Mesodermal cell (in vitro differentiated cells): Measurements from ENCODE around the gene TNFSF13.

Experiments used
- H3K27ac ChIP-seq: 2 replicates; pipeline ENCODE4 v1.7.0; 2013; ENCODE audit warnings: mild to moderate bottlenecking, low read depth, low read length, moderate library complexity; ENCODE audit not compliant: severe bottlenecking
- H3K36me3 ChIP-seq: 2 replicates; pipeline ENCODE4 v1.7.1; 2013; ENCODE audit warnings: mild to moderate bottlenecking, low read length, moderate library complexity; ENCODE audit not compliant: control insufficient read depth, insufficient read depth
- H3K4me1 ChIP-seq: one replicate; pipeline ENCODE4 v1.7.1; 2013; ENCODE audit warnings: mild to moderate bottlenecking, low read length; ENCODE audit not compliant: insufficient read depth, control insufficient read depth, poor library complexity, severe bottlenecking
- H3K4me3 ChIP-seq: 2 replicates; pipeline ENCODE4 v1.7.0; 2013; ENCODE audit warnings: low read length, control low read depth, mild to moderate bottlenecking; ENCODE audit not compliant: insufficient read depth, poor library complexity, severe bottlenecking; ENCODE audit errors: extremely low read depth
- H3K9me3 ChIP-seq: 2 replicates; pipeline ENCODE4 v1.7.1; 2013; ENCODE audit warnings: mild to moderate bottlenecking, low read length, moderate library complexity; ENCODE audit not compliant: control insufficient read depth
- WGBS, 2 experiments: methylation state at CpG; one replicate each; pipeline ENCODE4 v1.1.5; 2013; ENCODE audit warnings: missing lambda C conversion rate in 2 of 2; ENCODE audit not compliant: insufficient coverage in 2 of 2; 5-methylcytosine and 5-hydroxymethylcytosine counted together

Gene TNFSF13

DNA sequence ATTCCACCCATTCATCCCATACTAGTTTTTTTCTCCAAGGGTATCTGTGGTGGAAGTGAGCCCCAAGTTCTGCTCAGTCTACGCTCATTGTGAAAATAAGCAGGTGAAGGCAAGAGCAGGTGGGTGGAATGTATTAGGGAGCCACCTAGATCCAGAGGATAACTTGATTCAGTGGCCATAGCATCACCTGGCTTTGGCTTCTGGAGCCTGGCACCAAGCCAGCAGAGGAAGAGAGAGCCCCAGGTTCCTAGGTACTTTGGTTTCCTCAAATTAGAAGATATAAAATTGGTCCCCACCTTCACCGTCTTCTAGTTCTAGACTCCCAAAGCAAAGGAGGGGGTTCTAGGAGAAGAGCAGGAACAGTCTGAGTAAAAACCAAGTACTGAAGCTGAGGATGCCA is 52.1 kb downstream of the TNFSF13 start:
- H3K4me3 ChIP-seq: no peak overlapping the region
- 100% methylated on average over 2 of the region's 2 CpGs; no CpG with 5 or more reads in 1 of the 2 experiments for WGBS, 2 experiments

More for the DNA sequence above, 52.1 kb downstream of the TNFSF13 start:
- Histone ChIP-seq H3K9me3 (no peaks in the 10 kb centered on the region), H3K27ac (no peak overlapping the region), H3K36me3 (peaks cover 55% of the 10 kb centered on the region), H3K4me1 (peaks cover 5% of the 10 kb centered on the region)
